Measurements from ENCODE around the gene PLPP4.

DNA sequence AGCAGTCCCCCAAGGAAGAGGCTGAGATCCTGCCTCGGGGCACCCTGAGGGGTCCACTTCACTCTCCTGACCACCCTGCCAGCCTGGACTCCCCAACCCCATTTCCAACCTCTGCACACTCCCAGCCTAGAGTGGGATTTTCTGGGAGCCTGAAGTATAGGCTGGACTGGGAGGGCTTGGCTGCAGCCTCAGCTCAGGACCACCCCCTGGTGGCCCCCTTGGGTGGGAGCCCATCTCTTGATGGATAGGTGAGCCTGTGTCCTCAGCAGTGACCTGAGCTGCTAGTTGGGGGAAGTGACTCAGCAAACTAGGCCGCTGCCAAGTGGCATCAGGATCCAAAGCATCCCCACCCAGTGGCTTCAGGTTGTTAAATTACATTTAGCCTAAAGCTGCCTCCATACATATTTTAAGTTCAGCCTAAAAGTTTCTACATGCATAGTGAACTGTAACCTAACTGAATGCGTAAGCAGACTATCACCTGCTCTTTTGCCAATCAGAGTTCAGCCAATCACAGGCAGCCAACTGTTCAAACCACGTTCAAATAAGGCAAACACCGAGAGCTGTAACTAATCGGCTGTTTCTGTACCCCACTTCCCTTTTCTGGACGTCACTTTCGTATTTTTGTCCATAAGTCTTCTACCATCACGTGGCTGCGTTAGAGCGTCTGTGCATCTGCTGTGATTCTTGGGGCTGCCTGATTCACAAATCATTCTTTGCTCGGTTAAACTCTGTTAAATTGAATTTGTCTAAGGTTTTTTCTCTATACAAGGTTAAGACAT lies 144.0 kb downstream of the PLPP4 start:
- no peak for TF ChIP-seq EZH2 (IDR thresholded peaks at IDR 0.05; ENCODE audit: low read depth)
- TF ChIP-seq CTCF (conservative IDR thresholded peaks at IDR 0.05) = no peak

Data from PC-9 (cell line).